ENCODE results near the gene LRRN4CL.
"Not testable (repeated sequence)": the region's sequence is repeated elsewhere in the genome, so short reads cannot be mapped to it uniquely, and the experiment has no call there.

Gene LRRN4CL

GRCh38 chr11:62665599-62666258, 23.6 kb downstream of the LRRN4CL start:
- no peak for DNase-seq (ENCODE audit: low read depth)
- TF ChIP-seq CTCF (conservative IDR thresholded peaks at IDR 0.05; ENCODE audit: low read depth, low read length) = no peak
- peak overlapping the region; percentile 88 for H3K4me3 ChIP-seq (ENCODE audit: low read length)

- TF ChIP-seq CTCF (conservative IDR thresholded peaks at IDR 0.05; ENCODE audit: low read depth, low read length) = no peak
- H3K4me3 ChIP-seq (ENCODE audit: low read length) = peak within 1 kb of the TSS; percentile 88
- DNase-seq (ENCODE audit: low read depth) = no peak
Measured at GRCh38 chr11:62665075-62665598, 24.2 kb downstream of the LRRN4CL start, which contains the start of the genes C11orf98 and CSKMT. Gene C11orf98 (minus strand): TSS chr11:62665210. CDS start chr11:62665169, 41 bp downstream. Gene CSKMT (plus strand): TSS chr11:62665312. CDS start chr11:62665880, 568 bp downstream.

- H3K4me3 ChIP-seq (ENCODE audit: low read length) = peak overlapping the region; percentile 88
- no peak for DNase-seq (ENCODE audit: low read depth)
- no peak for TF ChIP-seq CTCF (conservative IDR thresholded peaks at IDR 0.05; ENCODE audit: low read depth, low read length)
Measured at GRCh38 chr11:62664405-62665074, 24.8 kb downstream of the LRRN4CL start.

- no peak overlapping the region for H3K4me3 ChIP-seq (ENCODE audit: low read length)
- TF ChIP-seq CTCF (conservative IDR thresholded peaks at IDR 0.05; ENCODE audit: low read depth, low read length) = no peak
- DNase-seq (ENCODE audit: low read depth) = no peak
Measured at GRCh38 chr11:62656796-62657429, 32.4 kb downstream of the LRRN4CL start.

- DNase-seq (ENCODE audit: low read depth) = no peak
- no peak for TF ChIP-seq CTCF (conservative IDR thresholded peaks at IDR 0.05; ENCODE audit: low read depth, low read length)
- H3K4me3 ChIP-seq (ENCODE audit: low read length) = no peak overlapping the region
Measured at GRCh38 chr11:62654297-62654696, 35.0 kb downstream of the LRRN4CL start.

GRCh38 chr11:62652161-62653006, 36.9 kb downstream of the LRRN4CL start:
- no peak for DNase-seq (ENCODE audit: low read depth)
- no peak for TF ChIP-seq CTCF (conservative IDR thresholded peaks at IDR 0.05; ENCODE audit: low read depth, low read length)
- H3K4me3 ChIP-seq (ENCODE audit: low read length) = peak overlapping the region; percentile 78

- not testable (repeated sequence) for DNase-seq (ENCODE audit: low read depth); H3K4me3 ChIP-seq (ENCODE audit: low read length)
Measured at GRCh38 chr11:62650283-62650682, 39.0 kb downstream of the LRRN4CL start.
